Liver (tissue), 9 donors: ENCODE measurements around the gene FBXO3. TPM values are rescaled to one million over a fixed set of nuclear protein-coding genes. Genes with fewer than 3 reads are reported as not detected.

Source experiments
- DNase-seq: peaks from one replicate; pipeline ENCODE4 v3.0.0-alpha.2; 2017; ENCODE audit warnings: low spot score
- H3K27ac ChIP-seq, 2 donors: one replicate each; pipeline ENCODE4 v1.7.0; 2013; ENCODE audit warnings: inconsistent platforms in 2 of 2, low read length in 2 of 2, control low read depth in 1 of 2, low read depth in 1 of 2, mild to moderate bottlenecking in 1 of 2
- H3K27me3 ChIP-seq, 4 donors: one replicate each; pipeline versions ENCODE4 v1.6.1 to v1.7.0; 2013; ENCODE audit warnings: low read length in 3 of 4, inconsistent platforms in 1 of 4, mild to moderate bottlenecking in 1 of 4, moderate library complexity in 1 of 4; ENCODE audit not compliant: control insufficient read depth in 4 of 4, insufficient read depth in 4 of 4
- H3K36me3 ChIP-seq, 4 donors: one replicate each; pipeline versions ENCODE4 v1.6.1 to v1.7.0; 2013; ENCODE audit warnings: low read length in 3 of 4, mild to moderate bottlenecking in 3 of 4, low read depth in 1 of 4, moderate library complexity in 1 of 4; ENCODE audit not compliant: control insufficient read depth in 4 of 4, insufficient read depth in 3 of 4
- H3K4me1 ChIP-seq, 4 donors: one replicate each; pipeline versions ENCODE4 v1.6.1 to v1.7.0; 2013; ENCODE audit warnings: low read length in 3 of 4, mild to moderate bottlenecking in 3 of 4, moderate library complexity in 1 of 4; ENCODE audit not compliant: control insufficient read depth in 4 of 4, insufficient read depth in 4 of 4
- H3K4me3 ChIP-seq, 3 donors: one replicate each; pipeline versions ENCODE4 v1.6.1 to v1.7.0; 2013; ENCODE audit warnings: low read length in 3 of 3, control low read depth in 1 of 3, low read depth in 1 of 3, mild to moderate bottlenecking in 1 of 3
- H3K9ac ChIP-seq, 2 donors: one replicate each; pipeline ENCODE4 v1.7.0; 2013; ENCODE audit warnings: low read length in 2 of 2, mild to moderate bottlenecking in 2 of 2, moderate library complexity in 2 of 2, control low read depth in 1 of 2, low read depth in 1 of 2
- H3K9me3 ChIP-seq, 4 donors: one replicate each; pipeline versions ENCODE4 v1.6.1 to v1.7.0; 2013; ENCODE audit warnings: low read length in 3 of 4; ENCODE audit not compliant: control insufficient read depth in 4 of 4
- ATF3 ChIP-seq: IDR thresholded peaks from 2 replicates; pipeline ENCODE4 v1.6.1; 2016; ENCODE audit warnings: antibody characterized with exemption
- EGR1 ChIP-seq, 2 donors: IDR thresholded peaks; 2 replicates each; pipeline ENCODE4 v1.6.1; 2016 to 2018; ENCODE audit warnings: antibody characterized with exemption in 2 of 2, low read depth in 2 of 2
- FOXA1 ChIP-seq: IDR thresholded peaks from 2 replicates; pipeline ENCODE4 v1.6.1; 2016; ENCODE audit warnings: antibody characterized with exemption
- FOXA2 ChIP-seq: IDR thresholded peaks from 2 replicates; pipeline ENCODE4 v1.6.1; 2016; ENCODE audit warnings: antibody characterized with exemption
- HNF4A ChIP-seq, 2 donors: conservative IDR thresholded peaks; 2 replicates each; pipeline ENCODE4 v1.6.1; 2016; ENCODE audit warnings: antibody characterized with exemption in 2 of 2, mild to moderate bottlenecking in 2 of 2
- HNF4G ChIP-seq: IDR thresholded peaks from 2 replicates; pipeline ENCODE4 v1.6.1; 2016; ENCODE audit warnings: antibody characterized with exemption
- JUND ChIP-seq, 2 donors: IDR thresholded peaks; 2 replicates each; pipeline ENCODE4 v1.6.1; 2016; ENCODE audit warnings: antibody characterized with exemption in 2 of 2
- MAX ChIP-seq: IDR thresholded peaks from 2 replicates; pipeline ENCODE4 v1.6.1; 2016; ENCODE audit warnings: antibody characterized with exemption
- NR2F2 ChIP-seq: IDR thresholded peaks from 2 replicates; pipeline ENCODE4 v1.6.1; 2016; ENCODE audit warnings: antibody characterized with exemption
- REST ChIP-seq: IDR thresholded peaks from 2 replicates; pipeline ENCODE4 v1.6.1; 2016; ENCODE audit warnings: antibody characterized with exemption, mild to moderate bottlenecking
- SP1 ChIP-seq: IDR thresholded peaks from 2 replicates; pipeline ENCODE4 v1.6.1; 2018; ENCODE audit warnings: antibody characterized with exemption, mild to moderate bottlenecking
- TAF1 ChIP-seq: conservative IDR thresholded peaks from 2 replicates; pipeline ENCODE4 v1.6.1; 2016; ENCODE audit warnings: antibody characterized with exemption, mild to moderate bottlenecking
- YY1 ChIP-seq: IDR thresholded peaks from 2 replicates; pipeline ENCODE4 v1.6.1; 2016; ENCODE audit warnings: antibody characterized with exemption, mild to moderate bottlenecking
- ZBTB33 ChIP-seq: IDR thresholded peaks from 2 replicates; pipeline ENCODE4 v1.6.1; 2016; ENCODE audit warnings: antibody characterized with exemption
- WGBS: extraction: QIAGEN DNeasy Blood & Tissue Kit; methylation state at CpG from one replicate; pipeline ENCODE4 v1.1.7; 2013; 5-methylcytosine and 5-hydroxymethylcytosine counted together
- polyA plus RNA-seq, 2 donors: library from polyadenylated mRNA; stranded (reverse) in 1 of 2; unstranded in 1 of 2; fragments of 200-250 nt in 1 of 2; fragments of >200 nt in 1 of 2; fragmentation: Nextera tagmentation in 1 of 2; extraction: Ambion mirVana in 1 of 2; gene quantifications; one replicate each; pipeline versions ENCODE4 v1.2.1 to v1.2.3, GENCODE V29; 2013 to 2015
- total RNA-seq, 2 donors: library from RNA; depleted of rRNA; stranded (reverse); fragments of >200 nt; gene quantifications; one replicate each; pipeline ENCODE4 v1.2.3, GENCODE V29; 2014
- donor health status: healthy.
- donor health status: healthy.
- donor health status: healthy.
- donor health status: healthy.
- donor health status: healthy.

Gene FBXO3
- total and polyA plus RNA-seq, 4 donors, result 12.2 to 36.4 (median 18.8) TPM

GRCh38 chr11:33697997-33698396 is 76.3 kb downstream of the FBXO3 start:
- TF ChIP-seq HNF4A (conservative IDR thresholded peaks at IDR 0.05), result no peak
- TF ChIP-seq TAF1, result no peak
- TF ChIP-seq SP1, result no peak
- TF ChIP-seq MAX, result no peak
- TF ChIP-seq JUND (IDR thresholded peaks at IDR 0.05), result no peak
- TF ChIP-seq ZBTB33, result no peak
- no peak for TF ChIP-seq FOXA1
- Histone ChIP-seq H3K9ac (no peak overlapping the region), H3K4me3 (no peak overlapping the region), H3K27ac (no peak overlapping the region), H3K9me3 (no peaks in the 10 kb centered on the region), H3K4me1 (peaks cover 12 to 24% (median 17%) of the 10 kb centered on the region in 4 donors), H3K27me3 (no peaks in the 10 kb centered on the region), H3K36me3 (no peaks in the 10 kb centered on the region)
- DNase-seq, result no peak
- 89% methylated on average over 3 of the region's 3 CpGs for WGBS

- no peaks in the 10 kb centered on the region for H3K27me3 ChIP-seq
- WGBS, result 86% methylated on average over 6 of the region's 6 CpGs
- no peak for DNase-seq
- peak overlapping the region in 1 of 2 donors; percentile 6 for H3K27ac ChIP-seq
- H3K36me3 ChIP-seq, result no peaks in the 10 kb centered on the region
- no peak overlapping the region for H3K9ac ChIP-seq
- H3K9me3 ChIP-seq, result no peaks in the 10 kb centered on the region
- no peak overlapping the region for H3K4me3 ChIP-seq
- TF ChIP-seq EGR1 (IDR thresholded peaks at IDR 0.05; ENCODE audit: low read depth in 2 of 2), result no peak
- TF ChIP-seq TAF1, result no peak
- no peak for TF ChIP-seq YY1
- TF ChIP-seq NR2F2, result no peak
- no peak for TF ChIP-seq HNF4A (conservative IDR thresholded peaks at IDR 0.05)
- TF ChIP-seq HNF4G, result no peak
- no peak for TF ChIP-seq FOXA1
- no peak for TF ChIP-seq MAX
- no peak for TF ChIP-seq ZBTB33
- no peak for TF ChIP-seq FOXA2
- TF ChIP-seq ATF3, result no peak
- no peak for TF ChIP-seq REST
- peaks cover 12 to 27% (median 18%) of the 10 kb centered on the region in 4 donors for H3K4me1 ChIP-seq
These were observed 77.2 kb downstream of the FBXO3 start for GRCh38 chr11:33696931-33697638.
